ENCODE measurements around the gene METTL9. TPM values are rescaled to one million over a fixed set of nuclear protein-coding genes. Genes with fewer than 3 reads are reported as not detected.
"Not testable (repeated sequence)": the region's sequence is repeated elsewhere in the genome, so short reads cannot be mapped to it uniquely, and the experiment has no call there.

The METTL9 gene
- 150 TPM for polyA plus RNA-seq (2013, experiment 1 of 2)
- 156 TPM for polyA plus RNA-seq (2013, experiment 2 of 2)

- Histone ChIP-seq H3K9me3 (ENCODE audit: control insufficient read depth, low read length) (no peaks in the 10 kb centered on the region), H3K4me1 (ENCODE audit: control insufficient read depth, insufficient read depth, low read length, poor library complexity, severe bottlenecking) (peaks cover 17% of the 10 kb centered on the region), H3K36me3 (ENCODE audit: control insufficient read depth, insufficient read depth, low read length) (peaks cover 4% of the 10 kb centered on the region), H3K27ac (ENCODE audit: low read depth, low read length, severe bottlenecking) (peak within 1 kb of the TSS; percentile 92), H3K4me3 (ENCODE audit: extremely low read depth, insufficient read depth, low read length, poor library complexity, severe bottlenecking) (peak within 1 kb of the TSS; percentile 80)
- 0 to 1% methylated on average over 68 to 79 of the region's 100 CpGs for WGBS, 2 experiments (ENCODE audit: insufficient coverage in 2 of 2)
Observed at GRCh38 chr16:21599122-21600030, at the start of gene METTL9. Gene METTL9, plus strand, starts transcription at chr16:21599577. Its CDS starts 157 bp downstream, at chr16:21599734.

DNA sequence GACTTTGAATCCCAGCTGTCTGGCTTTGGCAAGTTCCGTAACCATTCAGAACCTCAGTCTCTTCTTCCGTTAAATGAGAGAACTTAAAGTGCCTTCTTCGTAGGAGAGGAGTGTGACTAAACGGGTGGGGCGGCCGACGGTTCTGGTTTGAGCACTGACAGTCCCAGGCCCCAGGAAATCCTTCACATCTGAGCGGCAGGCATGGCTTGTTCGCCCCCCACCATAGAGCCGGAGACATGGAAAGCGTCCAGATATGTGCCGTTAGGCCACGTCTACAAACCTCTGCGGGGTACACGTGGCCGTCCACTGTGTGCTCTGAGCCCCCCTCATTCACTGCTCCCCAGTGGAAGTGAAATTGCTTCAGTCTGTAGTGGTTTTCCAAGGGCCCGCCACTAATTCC lies 49.4 kb upstream of the METTL9 start:
- H3K36me3 ChIP-seq (ENCODE audit: control insufficient read depth, insufficient read depth, low read length); H3K4me1 ChIP-seq (ENCODE audit: control insufficient read depth, insufficient read depth, low read length, poor library complexity, severe bottlenecking); H3K27ac ChIP-seq (ENCODE audit: low read depth, low read length, severe bottlenecking); H3K4me3 ChIP-seq (ENCODE audit: extremely low read depth, insufficient read depth, low read length, poor library complexity, severe bottlenecking); H3K9me3 ChIP-seq (ENCODE audit: control insufficient read depth, low read length): not testable (repeated sequence)
- 91 to 96% methylated on average over 10 to 16 of the region's 17 CpGs for WGBS, 2 experiments (ENCODE audit: insufficient coverage in 2 of 2)

DNA sequence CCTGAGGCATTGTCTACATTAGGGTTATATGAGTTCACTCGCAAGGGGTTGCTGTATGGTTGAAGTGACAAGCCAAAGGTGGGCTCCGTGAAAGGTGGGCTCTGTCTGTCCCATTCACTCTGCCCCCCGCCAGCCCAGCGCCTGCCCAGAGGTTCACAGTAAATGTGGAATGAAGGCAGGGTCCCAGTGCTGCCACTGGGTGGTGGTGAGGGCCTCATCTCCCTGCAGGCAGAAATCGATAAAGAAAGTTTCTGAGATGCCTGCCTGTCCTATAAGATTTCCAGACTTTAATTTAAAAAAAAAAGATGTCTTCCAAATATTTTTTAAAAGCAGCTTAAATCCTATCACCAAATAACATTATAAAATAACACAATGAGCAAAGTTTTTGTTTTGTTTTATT lies 48.9 kb upstream of the METTL9 start:
- not testable (repeated sequence) for H3K36me3 ChIP-seq (ENCODE audit: control insufficient read depth, insufficient read depth, low read length); H3K9me3 ChIP-seq (ENCODE audit: control insufficient read depth, low read length); H3K4me1 ChIP-seq (ENCODE audit: control insufficient read depth, insufficient read depth, low read length, poor library complexity, severe bottlenecking); H3K4me3 ChIP-seq (ENCODE audit: extremely low read depth, insufficient read depth, low read length, poor library complexity, severe bottlenecking); H3K27ac ChIP-seq (ENCODE audit: low read depth, low read length, severe bottlenecking)
- WGBS, 2 experiments (ENCODE audit: insufficient coverage in 2 of 2) = no CpG with 5 or more reads among the region's 5 CpGs

GRCh38 chr16:21551076-21551475 lies 48.3 kb upstream of the METTL9 start:
- H3K4me3 ChIP-seq (ENCODE audit: extremely low read depth, insufficient read depth, low read length, poor library complexity, severe bottlenecking); H3K27ac ChIP-seq (ENCODE audit: low read depth, low read length, severe bottlenecking); H3K36me3 ChIP-seq (ENCODE audit: control insufficient read depth, insufficient read depth, low read length); H3K4me1 ChIP-seq (ENCODE audit: control insufficient read depth, insufficient read depth, low read length, poor library complexity, severe bottlenecking); H3K9me3 ChIP-seq (ENCODE audit: control insufficient read depth, low read length): not testable (repeated sequence)
- 94% methylated on average over 2 of the region's 7 CpGs; no CpG with 5 or more reads in 1 of the 2 experiments for WGBS, 2 experiments (ENCODE audit: insufficient coverage in 2 of 2)

DNA sequence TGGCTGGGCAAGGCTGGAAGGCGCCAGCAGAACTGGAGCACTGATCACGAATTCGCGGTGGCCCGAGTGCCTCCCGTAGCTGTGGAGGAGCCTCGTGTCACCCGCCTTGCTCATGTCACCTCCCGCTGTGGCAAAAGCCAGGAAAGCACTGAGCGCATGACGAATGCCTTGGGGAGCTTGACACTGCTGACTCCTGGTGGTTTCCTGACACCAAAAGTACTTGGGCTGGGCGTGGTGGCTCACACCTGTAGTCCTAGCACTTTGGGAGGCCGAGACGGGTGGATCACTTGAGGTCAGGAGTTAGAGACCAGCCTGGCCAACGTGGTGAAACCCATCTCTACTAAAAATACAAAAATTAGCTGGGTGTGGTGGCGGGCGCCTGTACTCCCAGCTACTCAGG lies 47.8 kb upstream of the METTL9 start:
- not testable (repeated sequence) for H3K27ac ChIP-seq (ENCODE audit: low read depth, low read length, severe bottlenecking); H3K4me3 ChIP-seq (ENCODE audit: extremely low read depth, insufficient read depth, low read length, poor library complexity, severe bottlenecking); H3K36me3 ChIP-seq (ENCODE audit: control insufficient read depth, insufficient read depth, low read length); H3K9me3 ChIP-seq (ENCODE audit: control insufficient read depth, low read length); H3K4me1 ChIP-seq (ENCODE audit: control insufficient read depth, insufficient read depth, low read length, poor library complexity, severe bottlenecking)
- WGBS, 2 experiments (ENCODE audit: insufficient coverage in 2 of 2) = 86 to 89% methylated on average over 9 of the region's 17 CpGs

DNA sequence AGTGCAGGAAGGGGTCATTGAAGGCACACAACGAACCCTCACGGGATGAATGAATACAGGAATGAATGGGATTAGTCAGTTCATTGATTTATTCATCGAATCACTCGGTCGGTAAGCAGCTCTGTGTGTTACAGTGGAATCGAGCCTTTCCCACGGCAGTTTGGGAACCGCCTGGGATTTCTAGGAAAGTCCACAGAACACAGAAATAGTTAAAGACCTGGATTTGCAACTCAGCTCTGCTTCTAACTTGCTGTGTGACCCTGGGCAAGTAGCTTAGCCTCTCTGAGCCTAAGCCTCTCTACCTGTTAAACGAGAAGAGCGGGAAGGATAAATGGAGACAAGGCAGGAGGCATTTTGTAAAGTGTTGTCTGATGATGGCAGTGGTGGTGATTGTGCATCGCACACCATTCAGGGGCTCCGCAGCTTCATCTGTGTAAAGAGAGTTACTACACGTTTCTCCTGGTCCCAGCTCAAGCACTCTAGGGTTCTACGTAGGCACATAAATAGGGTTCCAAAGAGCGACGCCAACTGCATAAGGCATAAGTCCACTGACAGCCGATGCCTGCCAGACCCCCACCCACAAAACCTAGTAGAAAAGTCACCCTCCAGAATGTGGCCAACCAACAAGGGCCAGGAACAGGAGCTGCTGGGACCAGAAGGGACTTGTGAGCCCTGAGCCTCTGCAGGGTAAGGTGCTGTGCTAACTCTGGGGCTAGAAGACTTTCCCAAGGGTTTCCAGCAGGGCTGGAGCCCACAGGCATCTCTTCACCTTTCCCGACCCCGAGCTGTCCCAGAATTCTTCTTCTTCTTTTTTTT lies 45.7 kb upstream of the METTL9 start:
- H3K36me3 ChIP-seq (ENCODE audit: control insufficient read depth, insufficient read depth, low read length); H3K27ac ChIP-seq (ENCODE audit: low read depth, low read length, severe bottlenecking); H3K9me3 ChIP-seq (ENCODE audit: control insufficient read depth, low read length); H3K4me3 ChIP-seq (ENCODE audit: extremely low read depth, insufficient read depth, low read length, poor library complexity, severe bottlenecking); H3K4me1 ChIP-seq (ENCODE audit: control insufficient read depth, insufficient read depth, low read length, poor library complexity, severe bottlenecking): not testable (repeated sequence)
- 92 to 94% methylated on average over 18 of the region's 19 CpGs for WGBS, 2 experiments (ENCODE audit: insufficient coverage in 2 of 2)

DNA sequence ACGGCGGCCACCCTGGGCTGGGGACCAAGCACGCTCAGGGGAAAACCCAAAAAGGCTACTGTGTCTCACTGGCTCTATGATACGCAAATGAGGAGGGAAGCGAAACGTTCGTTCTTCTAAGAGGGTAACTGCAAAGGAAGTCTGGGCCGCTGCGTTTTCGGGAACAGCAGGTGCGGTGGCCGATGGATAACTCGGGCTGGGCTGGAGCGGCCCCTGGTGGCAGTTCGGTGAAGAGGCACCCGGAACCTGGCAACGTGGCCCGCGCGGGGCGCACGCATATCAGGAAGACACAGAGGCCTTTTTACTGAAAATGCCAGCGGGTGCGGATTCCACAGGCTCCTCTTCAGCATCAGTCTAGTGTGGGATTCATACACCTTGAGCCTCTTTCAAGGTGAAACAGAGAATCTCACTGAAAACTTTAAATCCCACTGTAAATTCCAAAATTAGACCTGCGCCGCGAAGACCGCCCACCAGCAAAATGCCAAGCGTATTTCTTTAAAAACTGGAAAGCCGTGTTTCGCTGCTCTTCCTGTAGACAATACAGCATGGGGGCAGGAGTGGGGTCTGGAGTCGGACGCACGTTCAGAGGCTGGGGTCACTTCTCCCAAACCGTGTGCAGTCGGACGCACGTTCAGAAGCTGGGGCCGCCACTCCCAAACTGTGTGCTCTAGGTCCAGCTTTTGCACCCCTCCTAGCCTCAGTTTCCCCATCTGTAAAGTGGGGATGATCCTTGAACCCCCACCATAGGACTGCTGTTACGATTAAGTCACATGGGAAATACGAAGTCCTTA lies 44.4 kb upstream of the METTL9 start:
- Histone ChIP-seq H3K9me3 (ENCODE audit: control insufficient read depth, low read length) (no peaks in the 10 kb centered on the region), H3K4me3 (ENCODE audit: extremely low read depth, insufficient read depth, low read length, poor library complexity, severe bottlenecking) (no peak overlapping the region), H3K4me1 (ENCODE audit: control insufficient read depth, insufficient read depth, low read length, poor library complexity, severe bottlenecking) (no peaks in the 10 kb centered on the region), H3K27ac (ENCODE audit: low read depth, low read length, severe bottlenecking) (no peak overlapping the region), H3K36me3 (ENCODE audit: control insufficient read depth, insufficient read depth, low read length) (no peaks in the 10 kb centered on the region)
- WGBS, 2 experiments (ENCODE audit: insufficient coverage in 2 of 2) = 40 to 43% methylated on average over 38 to 41 of the region's 41 CpGs

GRCh38 chr16:21555621-21556020 lies 43.8 kb upstream of the METTL9 start:
- not testable (repeated sequence) for H3K36me3 ChIP-seq (ENCODE audit: control insufficient read depth, insufficient read depth, low read length); H3K4me1 ChIP-seq (ENCODE audit: control insufficient read depth, insufficient read depth, low read length, poor library complexity, severe bottlenecking); H3K9me3 ChIP-seq (ENCODE audit: control insufficient read depth, low read length); H3K4me3 ChIP-seq (ENCODE audit: extremely low read depth, insufficient read depth, low read length, poor library complexity, severe bottlenecking); H3K27ac ChIP-seq (ENCODE audit: low read depth, low read length, severe bottlenecking)
- WGBS, 2 experiments (ENCODE audit: insufficient coverage in 2 of 2) = 89 to 92% methylated on average over 10 to 13 of the region's 15 CpGs

DNA sequence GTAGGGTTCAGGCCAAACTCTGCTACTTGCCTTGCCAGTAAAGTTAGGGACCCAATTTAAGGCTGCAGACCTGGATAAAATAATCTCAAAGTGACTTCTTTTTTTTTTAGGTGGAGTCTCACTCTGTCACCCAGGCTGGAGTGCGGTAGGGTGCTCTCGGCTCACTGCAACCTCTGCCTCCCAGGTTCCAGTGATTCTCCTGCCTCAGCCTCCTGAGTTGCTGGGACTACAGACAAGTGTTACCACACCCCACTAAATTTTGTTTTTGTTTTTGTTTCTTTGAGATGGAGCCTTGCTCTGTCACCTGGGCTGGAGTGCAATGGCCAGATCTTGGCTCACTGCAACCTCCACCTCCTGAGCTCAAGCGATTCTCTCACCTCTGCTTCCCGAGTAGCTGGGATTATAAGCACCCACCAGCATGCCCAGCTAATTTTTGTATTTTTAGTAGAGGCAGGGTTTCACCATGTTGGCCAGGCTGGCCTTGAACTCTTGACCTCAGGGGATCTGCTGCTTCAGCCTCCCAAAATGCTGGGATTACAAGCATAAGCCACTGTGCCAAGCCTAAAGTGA lies 43.3 kb upstream of the METTL9 start:
- WGBS, 2 experiments (ENCODE audit: insufficient coverage in 2 of 2) = 95 to 98% methylated on average over 4 of the region's 4 CpGs
- not testable (repeated sequence) for H3K4me1 ChIP-seq (ENCODE audit: control insufficient read depth, insufficient read depth, low read length, poor library complexity, severe bottlenecking); H3K36me3 ChIP-seq (ENCODE audit: control insufficient read depth, insufficient read depth, low read length); H3K9me3 ChIP-seq (ENCODE audit: control insufficient read depth, low read length); H3K27ac ChIP-seq (ENCODE audit: low read depth, low read length, severe bottlenecking); H3K4me3 ChIP-seq (ENCODE audit: extremely low read depth, insufficient read depth, low read length, poor library complexity, severe bottlenecking)

DNA sequence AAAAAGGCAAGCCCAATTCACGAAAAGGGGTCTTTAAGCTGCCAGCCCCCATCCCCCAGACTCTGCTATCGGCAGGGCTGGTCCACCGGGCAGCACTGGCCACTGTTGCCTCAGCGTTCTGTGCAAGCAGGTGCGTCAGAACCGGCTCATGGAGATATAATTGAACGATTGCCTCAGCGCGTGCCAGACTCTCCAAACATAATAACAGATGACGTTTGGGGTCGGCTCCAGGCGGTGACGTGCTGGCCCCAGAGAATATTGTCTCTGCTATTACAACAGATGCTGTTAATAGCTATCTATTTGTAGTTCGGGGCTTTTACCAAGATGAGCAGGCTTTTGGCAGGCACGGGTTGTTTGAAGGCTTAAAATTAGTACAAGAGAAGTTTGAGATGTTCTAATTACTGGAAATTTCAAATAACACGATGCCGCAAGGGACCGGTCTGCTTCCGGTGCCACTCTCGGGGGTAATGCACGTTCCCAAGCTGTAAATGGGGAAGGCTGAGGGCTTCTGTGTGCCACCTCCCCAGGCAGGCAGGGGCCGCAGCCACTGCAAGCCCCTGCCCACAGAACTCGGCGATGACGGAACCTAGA lies 42.6 kb upstream of the METTL9 start:
- H3K4me1 ChIP-seq (ENCODE audit: control insufficient read depth, insufficient read depth, low read length, poor library complexity, severe bottlenecking); H3K36me3 ChIP-seq (ENCODE audit: control insufficient read depth, insufficient read depth, low read length); H3K4me3 ChIP-seq (ENCODE audit: extremely low read depth, insufficient read depth, low read length, poor library complexity, severe bottlenecking); H3K9me3 ChIP-seq (ENCODE audit: control insufficient read depth, low read length); H3K27ac ChIP-seq (ENCODE audit: low read depth, low read length, severe bottlenecking): not testable (repeated sequence)
- WGBS, 2 experiments (ENCODE audit: insufficient coverage in 2 of 2) = 90 to 94% methylated on average over 8 to 10 of the region's 25 CpGs

All from mesodermal cell (in vitro differentiated cells).